GM18907 (cell line): ENCODE results near the gene SLX9.

Source experiments
- ATAC-seq: cut with Tn5 transposase; IDR thresholded peaks from one replicate; pipeline ENCODE4 v1.9.1; 2021; ENCODE audit warnings: mild to moderate bottlenecking, moderate library complexity; ENCODE audit not compliant: unreplicated experiment

The SLX9 gene

GRCh38 chr21:44999428-44999971 lies 59.7 kb downstream of the SLX9 start:
- ATAC-seq = no peak

DNA sequence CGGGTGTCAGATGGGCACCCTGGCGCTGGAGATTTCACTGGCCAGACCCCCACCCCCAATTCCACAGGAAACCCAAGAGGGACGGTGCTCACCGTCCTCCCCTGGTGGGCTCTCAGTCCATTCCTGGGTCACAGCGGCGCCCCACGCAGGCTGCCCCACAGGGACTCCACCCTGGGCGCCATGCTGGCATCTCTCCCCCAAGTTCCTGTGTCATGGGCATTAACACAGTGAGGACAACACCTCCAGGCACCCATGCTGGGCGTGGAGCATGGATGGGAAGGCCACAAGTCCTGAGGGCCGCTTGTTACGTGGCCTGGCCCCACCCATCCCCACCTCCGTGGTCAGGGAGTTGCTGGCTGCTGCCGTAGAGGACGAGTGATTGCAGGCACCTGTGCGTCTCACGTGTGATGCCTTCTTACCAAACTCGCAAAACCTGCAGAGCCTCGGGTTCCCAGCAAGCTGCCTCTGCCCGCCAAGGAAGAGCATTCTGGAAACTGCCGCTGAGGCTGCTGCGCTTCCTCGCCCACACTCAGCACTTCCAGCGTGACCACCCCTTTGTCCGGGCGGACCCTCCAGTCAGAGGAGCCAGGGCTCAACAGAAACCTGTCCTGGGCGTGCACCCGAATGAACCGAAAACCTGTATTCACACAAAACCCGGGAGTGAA lies 60.3 kb downstream of the SLX9 start:
- ATAC-seq = no peak

DNA sequence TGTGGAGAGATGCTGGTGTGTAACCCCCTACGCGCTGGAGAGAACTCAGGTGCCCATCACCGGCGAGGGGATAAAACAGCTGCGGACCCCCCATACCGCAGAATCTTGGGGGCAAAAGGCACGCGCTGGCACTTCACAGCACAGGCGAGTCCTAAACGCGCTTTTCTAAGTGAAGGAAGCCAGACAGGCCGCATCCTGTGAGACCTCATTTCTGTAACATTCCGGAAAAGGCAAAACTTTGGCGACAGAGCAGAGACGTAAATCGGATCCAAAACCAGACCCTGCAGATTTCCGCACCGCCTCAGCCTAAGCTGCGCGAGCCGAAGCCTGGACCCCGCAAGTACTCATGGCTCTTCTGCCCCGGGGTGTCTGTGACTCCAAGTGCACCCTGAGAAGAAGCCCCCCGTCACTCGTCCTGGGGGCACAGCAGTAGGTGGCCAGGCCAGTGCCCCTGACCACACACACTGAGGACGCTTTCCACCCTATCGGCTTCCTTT lies 60.9 kb downstream of the SLX9 start:
- ATAC-seq = no peak

GRCh38 chr21:45001134-45002095 lies 61.6 kb downstream of the SLX9 start:
- no peak for ATAC-seq

- ATAC-seq = no peak
Measured at GRCh38 chr21:45002381-45003204, 62.8 kb downstream of the SLX9 start.

DNA sequence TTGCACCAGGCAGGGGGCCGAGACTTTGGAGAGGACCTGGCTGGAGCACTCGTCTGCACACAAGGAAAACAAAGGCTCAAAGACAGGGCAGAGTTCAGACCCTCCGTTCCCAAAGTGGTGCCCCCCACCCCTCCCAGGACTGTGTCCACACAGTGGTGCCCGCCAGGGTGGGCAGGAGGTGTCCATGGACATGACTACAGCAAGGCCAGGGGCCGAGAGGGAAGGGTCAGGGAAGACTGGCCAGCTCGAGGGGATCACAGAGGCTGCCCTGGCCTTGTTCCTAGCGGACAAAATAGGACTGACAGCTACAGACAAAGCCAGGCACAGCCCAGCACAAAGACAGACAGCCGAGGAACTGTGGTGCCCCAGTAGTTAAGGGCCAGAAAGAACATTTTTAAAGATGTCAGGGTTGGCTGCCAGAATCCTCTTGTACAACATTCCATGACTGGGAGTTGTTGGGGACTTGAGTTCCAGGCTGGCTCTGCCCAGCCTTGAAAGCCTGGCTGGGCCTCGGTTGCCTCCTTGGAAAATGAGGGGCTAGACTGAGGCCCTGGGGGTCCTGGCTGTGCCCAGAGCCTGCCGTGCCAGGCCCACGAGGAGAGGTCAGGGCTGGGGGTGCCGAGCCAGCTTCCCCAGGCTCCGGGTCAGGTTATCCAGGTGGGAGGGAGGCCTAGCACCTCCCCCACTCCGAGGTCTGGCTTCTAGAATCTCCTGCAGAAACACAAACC lies 63.7 kb downstream of the SLX9 start:
- no peak for ATAC-seq

DNA sequence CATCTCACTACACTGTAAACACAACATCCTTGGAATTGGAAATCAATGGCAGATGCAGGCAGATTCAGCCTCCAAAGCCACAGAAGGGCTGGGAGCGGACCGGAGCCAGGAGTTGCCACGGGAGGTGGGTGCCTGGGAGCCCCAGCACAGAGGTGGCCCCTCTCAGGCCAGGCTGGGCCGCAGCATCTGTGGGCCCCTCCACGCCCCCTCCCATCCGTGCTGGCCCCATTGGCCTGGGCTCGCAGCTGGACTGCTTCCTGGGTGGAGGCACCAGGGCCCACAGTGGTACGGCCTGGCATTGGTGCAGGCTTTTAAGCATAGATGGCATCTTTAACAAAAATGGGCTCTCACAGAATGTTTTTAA lies 64.2 kb downstream of the SLX9 start:
- ATAC-seq = no peak

DNA sequence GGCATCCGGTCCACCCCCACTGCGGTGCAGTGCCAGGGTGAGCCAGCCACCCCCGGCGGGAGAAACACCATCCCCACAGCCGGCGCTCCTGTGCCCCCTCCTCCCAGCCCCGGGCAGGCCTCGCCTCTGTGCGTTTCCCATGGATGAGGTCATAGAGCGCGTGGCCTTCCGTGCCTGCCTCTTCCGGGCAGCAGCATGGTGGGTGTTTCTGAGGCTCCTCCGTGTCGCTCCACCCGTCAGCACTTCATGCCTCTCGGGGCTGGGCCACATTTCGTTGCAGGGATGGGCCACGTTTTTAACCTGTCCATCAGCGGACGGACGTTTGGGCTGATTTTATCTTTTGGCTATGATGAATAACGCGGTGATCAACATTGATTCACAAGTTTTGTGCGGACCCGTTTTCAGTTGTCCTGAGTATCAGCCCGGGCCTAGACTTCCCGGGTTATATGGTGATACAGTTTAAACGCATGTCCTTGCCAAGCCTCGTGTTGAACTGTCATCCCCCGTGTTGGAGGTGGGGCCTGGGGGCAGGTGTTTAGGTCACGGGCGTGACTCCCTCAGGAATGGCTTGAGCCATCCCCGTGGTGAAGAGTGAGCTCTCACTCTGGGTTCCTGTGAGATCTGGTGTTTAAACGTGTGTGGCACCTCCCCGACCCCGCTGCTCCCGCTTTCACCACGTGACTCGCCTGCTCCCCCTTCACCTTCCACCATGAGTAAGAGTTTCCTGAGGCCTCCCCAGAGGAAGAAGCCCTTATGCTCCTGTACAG lies 64.8 kb downstream of the SLX9 start:
- no peak for ATAC-seq

GRCh38 chr21:45006536-45007095 lies 66.8 kb downstream of the SLX9 start:
- ATAC-seq = no peak

- ATAC-seq = no peak
Measured at GRCh38 chr21:45009616-45010015, 69.8 kb downstream of the SLX9 start.

- ATAC-seq = no peak
Measured at GRCh38 chr21:45010096-45010495, 70.3 kb downstream of the SLX9 start.

DNA sequence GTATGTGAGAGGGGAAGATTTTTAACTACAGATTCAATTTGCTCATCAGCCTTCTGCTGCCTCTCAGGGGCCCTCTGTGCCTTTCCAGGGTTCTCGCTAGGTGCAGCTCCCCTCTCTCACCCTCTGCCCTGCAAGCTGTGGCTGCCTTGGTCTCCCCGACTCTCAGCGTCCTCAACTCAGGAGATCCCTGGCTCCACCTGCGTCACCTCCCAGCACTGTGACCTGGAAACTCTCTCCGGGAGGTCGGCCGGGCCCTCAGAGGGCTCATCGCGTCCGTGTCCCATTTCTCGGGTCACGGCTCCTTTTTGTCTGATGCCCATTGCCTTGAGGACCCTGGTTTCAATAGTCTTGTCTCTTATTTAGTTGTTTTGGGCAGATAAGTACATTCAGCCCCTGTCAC lies 71.0 kb downstream of the SLX9 start:
- ATAC-seq = no peak

DNA sequence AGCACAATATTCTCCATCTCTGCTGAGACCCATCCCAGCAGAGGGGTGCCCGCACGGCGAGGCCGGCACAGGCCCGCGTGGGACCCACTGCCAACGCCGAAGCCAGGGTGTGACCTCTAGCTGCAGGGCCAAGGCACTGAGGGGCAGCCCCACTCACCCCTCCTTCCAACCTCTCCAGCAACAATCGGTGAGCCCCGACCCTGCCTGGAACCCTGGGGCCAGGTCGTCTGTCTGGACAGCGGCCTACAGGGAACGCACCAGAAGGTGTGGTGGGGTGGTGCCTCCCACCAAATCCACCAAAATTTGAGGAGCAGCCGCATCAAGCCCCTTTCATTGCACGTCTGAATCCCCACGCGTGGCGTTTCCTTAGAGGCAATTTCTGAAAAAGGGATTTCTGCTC lies 71.6 kb downstream of the SLX9 start:
- ATAC-seq = no peak

- no peak for ATAC-seq
Measured at GRCh38 chr21:45011911-45012661, 72.3 kb downstream of the SLX9 start.

GRCh38 chr21:45012662-45013259 lies 72.9 kb downstream of the SLX9 start:
- no peak for ATAC-seq

GRCh38 chr21:45013260-45013841 lies 73.5 kb downstream of the SLX9 start:
- ATAC-seq = no peak

GRCh38 chr21:45014747-45015468 lies 75.1 kb downstream of the SLX9 start:
- ATAC-seq = no peak
